Suprapubic skin (tissue), 4 donors: Measurements from ENCODE around the gene TSPAN12. TPM values are rescaled to one million over a fixed set of nuclear protein-coding genes. Genes with fewer than 3 reads are reported as not detected.

ENCODE experiments used
- DNase-seq, 2 donors: peaks; one replicate each; pipeline ENCODE4 v3.0.0-alpha.2; 2019; ENCODE audit warnings: low spot score in 2 of 2
- H3K27ac ChIP-seq: fragments of 200-600 bp; sonication (generic); one replicate; pipeline ENCODE4 v1.5.1; 2019
- H3K27me3 ChIP-seq: fragments of 200-600 bp; sonication (generic); one replicate; pipeline ENCODE4 v1.5.1; 2019
- H3K36me3 ChIP-seq: fragments of 200-600 bp; sonication (generic); one replicate; pipeline ENCODE4 v1.5.1; 2019
- H3K4me1 ChIP-seq: fragments of 200-600 bp; sonication (generic); one replicate; pipeline ENCODE4 v1.5.1; 2019
- H3K4me3 ChIP-seq: fragments of 200-600 bp; sonication (generic); one replicate; pipeline ENCODE4 v1.5.1; 2019; ENCODE audit warnings: mild to moderate bottlenecking
- H3K9me3 ChIP-seq: fragments of 200-600 bp; sonication (generic); one replicate; pipeline ENCODE4 v1.5.1; 2019
- EP300 ChIP-seq: sonication (generic); formaldehyde crosslinking; IDR thresholded peaks from one replicate; pipeline ENCODE4 v1.6.1; 2017; ENCODE audit warnings: antibody characterized with exemption
- POLR2A ChIP-seq, 2 donors: fragments of 450-650 bp; IDR thresholded peaks; one replicate each; pipeline ENCODE4 v1.6.1; 2017; ENCODE audit warnings: antibody characterized with exemption in 2 of 2, mild to moderate bottlenecking in 2 of 2, moderate library complexity in 2 of 2
- POLR2AphosphoS5 ChIP-seq, 3 donors: sonication (generic); formaldehyde crosslinking; IDR thresholded peaks; one replicate each; pipeline ENCODE4 v1.6.1; 2017; ENCODE audit warnings: antibody characterized with exemption in 3 of 3
- WGBS: methylation state at CpG from one replicate; pipeline ENCODE4 v1.1.5; 2018; 5-methylcytosine and 5-hydroxymethylcytosine counted together
- total RNA-seq, 4 donors: library from RNA; depleted of rRNA; stranded (reverse); fragments of >200 nt; gene quantifications; one replicate each; pipeline ENCODE4 v1.1.0, GENCODE V29; 2016
- TF ChIP-seq, protein P1 (sequence below), 2 donors: fragments of 200-600 bp in 1 of 2; fragments of 450-650 bp in 1 of 2; sonication (generic) in 1 of 2; IDR thresholded peaks; one replicate each; pipeline ENCODE4 v1.5.1; 2016 to 2019; ENCODE audit warnings: antibody characterized with exemption in 2 of 2, mild to moderate bottlenecking in 1 of 2, moderate library complexity in 1 of 2

TSPAN12 gene
- total RNA-seq, 4 donors from 2014 or later, result 1.7 to 3.4 (median 2.1) TPM

DNA sequence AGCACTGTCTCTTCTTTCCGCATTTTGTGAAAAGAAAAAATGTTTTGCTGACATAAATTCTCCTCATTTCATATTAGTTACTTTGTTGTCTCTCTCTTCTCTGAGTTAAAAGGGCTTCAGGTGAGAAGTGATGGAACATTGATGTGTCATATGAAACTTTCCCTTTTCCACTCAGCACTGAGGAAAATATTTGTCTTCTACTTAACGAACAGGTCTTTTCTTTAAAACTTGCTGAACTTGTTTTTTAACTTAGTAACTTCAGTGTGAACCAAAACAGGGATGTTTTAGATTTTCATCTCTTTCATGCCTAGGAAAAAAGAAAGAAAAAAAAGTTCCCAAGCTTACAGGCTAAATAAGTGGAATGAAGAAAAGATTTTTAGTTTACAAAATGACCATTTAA, 19.0 kb upstream of the TSPAN12 start:
- Histone ChIP-seq H3K4me3 (no peak overlapping the region), H3K27me3 (no peaks in the 10 kb centered on the region), H3K4me1 (no peaks in the 10 kb centered on the region), H3K9me3 (no peaks in the 10 kb centered on the region), H3K27ac (no peak overlapping the region), H3K36me3 (no peaks in the 10 kb centered on the region)
- no peak for TF ChIP-seq POLR2A (IDR thresholded peaks at IDR 0.05)
- no peak for TF ChIP-seq EP300
- TF ChIP-seq, protein P1, sequence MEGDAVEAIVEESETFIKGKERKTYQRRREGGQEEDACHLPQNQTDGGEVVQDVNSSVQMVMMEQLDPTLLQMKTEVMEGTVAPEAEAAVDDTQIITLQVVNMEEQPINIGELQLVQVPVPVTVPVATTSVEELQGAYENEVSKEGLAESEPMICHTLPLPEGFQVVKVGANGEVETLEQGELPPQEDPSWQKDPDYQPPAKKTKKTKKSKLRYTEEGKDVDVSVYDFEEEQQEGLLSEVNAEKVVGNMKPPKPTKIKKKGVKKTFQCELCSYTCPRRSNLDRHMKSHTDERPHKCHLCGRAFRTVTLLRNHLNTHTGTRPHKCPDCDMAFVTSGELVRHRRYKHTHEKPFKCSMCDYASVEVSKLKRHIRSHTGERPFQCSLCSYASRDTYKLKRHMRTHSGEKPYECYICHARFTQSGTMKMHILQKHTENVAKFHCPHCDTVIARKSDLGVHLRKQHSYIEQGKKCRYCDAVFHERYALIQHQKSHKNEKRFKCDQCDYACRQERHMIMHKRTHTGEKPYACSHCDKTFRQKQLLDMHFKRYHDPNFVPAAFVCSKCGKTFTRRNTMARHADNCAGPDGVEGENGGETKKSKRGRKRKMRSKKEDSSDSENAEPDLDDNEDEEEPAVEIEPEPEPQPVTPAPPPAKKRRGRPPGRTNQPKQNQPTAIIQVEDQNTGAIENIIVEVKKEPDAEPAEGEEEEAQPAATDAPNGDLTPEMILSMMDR (IDR thresholded peaks at IDR 0.05), result no peak
- no peak for TF ChIP-seq POLR2AphosphoS5 (IDR thresholded peaks at IDR 0.05)
- 58% methylated on average over 2 of the region's 2 CpGs for WGBS
- no peak for DNase-seq

DNA sequence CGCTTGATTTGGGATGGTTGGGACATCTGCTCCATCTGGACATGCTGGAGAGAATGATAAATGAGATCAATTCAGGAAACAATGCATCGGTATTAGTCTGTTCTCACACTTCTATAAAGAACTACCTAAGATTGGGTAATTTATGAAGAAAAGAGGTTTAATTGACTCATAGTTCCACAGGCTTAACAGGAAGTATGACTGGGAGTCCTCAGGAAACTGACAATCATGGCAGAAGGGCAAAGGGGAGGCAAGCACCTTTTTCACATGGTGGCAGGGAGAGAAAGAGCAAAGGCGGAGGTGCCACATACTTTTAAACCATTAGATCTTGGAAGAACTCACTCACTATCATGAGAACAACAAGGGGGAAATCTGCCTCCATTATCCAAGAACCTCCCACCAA, 16.8 kb upstream of the TSPAN12 start:
- no peak for DNase-seq
- H3K9me3 ChIP-seq, result no peaks in the 10 kb centered on the region
- H3K4me1 ChIP-seq, result no peaks in the 10 kb centered on the region
- WGBS, result 78% methylated on average over 3 of the region's 3 CpGs
- H3K27ac ChIP-seq, result no peak overlapping the region
- H3K27me3 ChIP-seq, result no peaks in the 10 kb centered on the region
- H3K4me3 ChIP-seq, result no peak overlapping the region
- TF ChIP-seq, protein P1 (IDR thresholded peaks at IDR 0.05), result no peak
- no peak for TF ChIP-seq POLR2AphosphoS5 (IDR thresholded peaks at IDR 0.05)
- no peak for TF ChIP-seq POLR2A (IDR thresholded peaks at IDR 0.05)
- no peak for TF ChIP-seq EP300
- H3K36me3 ChIP-seq, result no peaks in the 10 kb centered on the region

DNA sequence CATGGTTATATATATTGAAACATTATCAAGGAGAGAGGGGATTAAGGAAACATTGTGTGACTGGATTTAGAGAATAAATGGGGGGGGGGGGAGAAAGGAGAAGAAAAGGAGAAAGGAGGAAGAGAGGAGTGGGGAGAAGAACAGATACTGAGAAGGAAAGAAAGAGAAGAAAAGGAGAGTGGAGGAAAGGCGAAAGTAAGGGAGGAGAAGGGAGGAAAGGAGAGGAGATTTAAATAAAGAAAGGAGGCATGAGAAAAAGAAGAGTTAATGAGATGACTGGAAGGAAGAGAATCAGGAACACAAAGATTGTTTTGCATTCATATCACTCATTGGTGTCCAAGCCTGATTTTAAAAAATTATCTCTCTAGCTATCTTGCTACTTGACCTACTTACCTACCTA, 16.1 kb upstream of the TSPAN12 start:
- Histone ChIP-seq H3K27me3 (no peaks in the 10 kb centered on the region), H3K4me1 (no peaks in the 10 kb centered on the region), H3K27ac (no peak overlapping the region), H3K4me3 (no peak overlapping the region), H3K9me3 (no peaks in the 10 kb centered on the region), H3K36me3 (no peaks in the 10 kb centered on the region)
- DNase-seq, result no peak
- 85% methylated on average over 1 of the region's 1 CpG for WGBS
- no peak for TF ChIP-seq POLR2AphosphoS5 (IDR thresholded peaks at IDR 0.05)
- TF ChIP-seq, protein P1 (IDR thresholded peaks at IDR 0.05), result no peak
- TF ChIP-seq EP300, result no peak
- no peak for TF ChIP-seq POLR2A (IDR thresholded peaks at IDR 0.05)

DNA sequence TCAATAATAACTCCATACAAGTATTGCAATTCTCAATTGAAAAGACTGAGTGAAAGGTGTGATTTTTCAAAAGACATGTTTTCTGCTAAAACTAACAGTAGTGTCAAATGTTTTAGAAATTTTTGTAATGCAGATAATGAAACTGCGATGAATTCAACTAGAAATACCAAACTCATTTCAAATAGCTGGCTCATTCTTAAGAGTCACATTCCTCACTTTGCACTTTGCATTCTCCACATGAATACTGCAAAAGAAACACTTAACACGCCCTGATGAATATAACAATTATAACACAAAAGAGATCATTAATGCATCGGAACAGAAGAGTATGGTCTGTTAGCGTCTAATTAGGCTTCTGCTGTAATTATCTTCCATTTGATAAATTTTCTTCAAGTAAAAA, 15.5 kb upstream of the TSPAN12 start:
- WGBS, result 79% methylated on average over 4 of the region's 4 CpGs
- H3K27ac ChIP-seq, result no peak overlapping the region
- no peaks in the 10 kb centered on the region for H3K36me3 ChIP-seq
- H3K4me1 ChIP-seq, result no peaks in the 10 kb centered on the region
- TF ChIP-seq POLR2A (IDR thresholded peaks at IDR 0.05) (no peak), POLR2AphosphoS5 (IDR thresholded peaks at IDR 0.05) (no peak), EP300 (no peak)
- TF ChIP-seq, protein P1 (IDR thresholded peaks at IDR 0.05), result no peak
- H3K27me3 ChIP-seq, result no peaks in the 10 kb centered on the region
- H3K9me3 ChIP-seq, result no peaks in the 10 kb centered on the region
- no peak for DNase-seq
- H3K4me3 ChIP-seq, result no peak overlapping the region

DNA sequence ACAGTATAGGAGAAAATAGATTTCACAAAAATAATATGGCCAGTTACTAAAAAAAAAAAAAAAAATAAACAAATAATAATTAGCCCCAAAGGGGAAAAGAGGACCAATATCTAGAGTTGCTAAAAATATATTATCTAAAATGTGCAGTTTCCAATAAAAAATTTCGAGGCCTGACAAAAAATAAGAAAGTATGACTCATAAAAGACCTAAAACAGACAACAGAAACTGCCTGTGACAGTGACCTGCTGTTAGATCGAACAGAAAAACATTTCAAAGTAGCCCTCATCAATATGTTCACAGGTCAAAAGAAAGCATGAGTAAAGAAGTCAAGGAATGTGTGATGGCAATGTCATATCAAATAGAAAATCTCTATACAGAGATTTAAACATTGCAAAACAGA, 11.8 kb upstream of the TSPAN12 start:
- Histone ChIP-seq H3K4me3 (no peak overlapping the region), H3K4me1 (no peaks in the 10 kb centered on the region), H3K27me3 (no peaks in the 10 kb centered on the region), H3K9me3 (no peaks in the 10 kb centered on the region), H3K36me3 (no peaks in the 10 kb centered on the region), H3K27ac (no peak overlapping the region)
- WGBS, result 69% methylated on average over 2 of the region's 2 CpGs
- DNase-seq, result no peak
- TF ChIP-seq POLR2AphosphoS5 (IDR thresholded peaks at IDR 0.05) (no peak), EP300 (no peak), POLR2A (IDR thresholded peaks at IDR 0.05) (no peak)
- TF ChIP-seq, protein P1 (IDR thresholded peaks at IDR 0.05), result no peak
